Keratinocyte (primary cell): Measurements from ENCODE around the gene RMND1. TPM values are rescaled to one million over a fixed set of nuclear protein-coding genes. Genes with fewer than 3 reads are reported as not detected.
A peak's percentile ranks its signal among the peaks of the same experiment; 100 is the strongest.

Source experiments
- DNase-seq: peaks from one replicate; pipeline ENCODE4 v3.0.0-alpha.2; 2011; ENCODE audit warnings: low read depth, missing footprints, low spot score
- FAIRE-seq: peaks from 2 replicates; lab custom pipeline; 2011; peaks lifted over from hg19 to GRCh38; lab: Jason Lieb, UNC
- H2AFZ ChIP-seq: 2 replicates; pipeline ENCODE4 v1.6.0; 2012; ENCODE audit warnings: low read length, control low read depth, inconsistent platforms; ENCODE audit not compliant: control insufficient read depth
- H3K27ac ChIP-seq: 2 replicates; pipeline ENCODE4 v1.5.1; 2011; ENCODE audit warnings: low read length; ENCODE audit not compliant: control insufficient read depth, insufficient read depth
- H3K27me3 ChIP-seq: 3 replicates; pipeline ENCODE4 v1.6.0; 2011; ENCODE audit warnings: low read length; ENCODE audit not compliant: control insufficient read depth, insufficient read depth; ENCODE audit errors: extremely low read depth
- H3K36me3 ChIP-seq, 2 experiments: 2 replicates in 1 of 2; 3 replicates in 1 of 2; pipeline ENCODE4 v1.5.1; 2011; ENCODE audit warnings: low read length in 2 of 2, mild to moderate bottlenecking in 1 of 2; ENCODE audit not compliant: control insufficient read depth in 2 of 2, insufficient read depth in 2 of 2; ENCODE audit errors: extremely low read depth in 1 of 2
- H3K4me1 ChIP-seq: 3 replicates; pipeline ENCODE4 v1.5.1; 2011; ENCODE audit warnings: low read length; ENCODE audit not compliant: control insufficient read depth, insufficient read depth; ENCODE audit errors: extremely low read depth
- H3K4me2 ChIP-seq: 3 replicates; pipeline ENCODE4 v1.6.0; 2011; ENCODE audit warnings: low read depth, low read length; ENCODE audit not compliant: control insufficient read depth, insufficient read depth; ENCODE audit errors: extremely low read depth
- H3K4me3 ChIP-seq, 3 experiments: fragments of 200-600 bp in 1 of 3; sonication (generic) in 1 of 3; 2 replicates in 2 of 3; 3 replicates in 1 of 3; pipeline ENCODE4 v1.5.1; 2011 to 2016; ENCODE audit warnings: low read length in 3 of 3, mild to moderate bottlenecking in 3 of 3, control low read depth in 2 of 3, inconsistent platforms in 1 of 3, low read depth in 1 of 3, mixed read lengths in 1 of 3, mixed run types in 1 of 3, moderate library complexity in 1 of 3; ENCODE audit not compliant: control insufficient read depth in 2 of 3, insufficient read depth in 2 of 3; ENCODE audit errors: extremely low read depth in 1 of 3
- H3K79me2 ChIP-seq: 2 replicates; pipeline ENCODE4 v1.6.0; 2012; ENCODE audit warnings: low read length; ENCODE audit not compliant: control insufficient read depth, insufficient read depth
- H3K9ac ChIP-seq: 3 replicates; pipeline ENCODE4 v1.6.0; 2011; ENCODE audit warnings: low read length; ENCODE audit not compliant: control insufficient read depth, insufficient read depth; ENCODE audit errors: extremely low read depth
- H3K9me1 ChIP-seq: 3 replicates; pipeline ENCODE4 v1.6.0; 2011; ENCODE audit warnings: low read length; ENCODE audit not compliant: control insufficient read depth, insufficient read depth; ENCODE audit errors: extremely low read depth
- H3K9me3 ChIP-seq: 2 replicates; pipeline ENCODE4 v1.5.1; 2012; ENCODE audit warnings: low read depth, low read length; ENCODE audit not compliant: control insufficient read depth
- H4K20me1 ChIP-seq: 3 replicates; pipeline ENCODE4 v1.6.0; 2011; ENCODE audit warnings: low read length; ENCODE audit not compliant: control insufficient read depth, insufficient read depth; ENCODE audit errors: extremely low read depth
- CTCF ChIP-seq, 3 experiments: IDR thresholded peaks in 1 of 3; conservative IDR thresholded peaks in 1 of 3; optimal IDR thresholded peaks in 1 of 3; 2 replicates in 2 of 3; 3 replicates in 1 of 3; pipeline versions ENCODE3 to v1.5.1; 2011; ENCODE audit warnings: low read length in 3 of 3, mild to moderate bottlenecking in 3 of 3, moderate library complexity in 2 of 3, control low read depth in 1 of 3, inconsistent platforms in 1 of 3; ENCODE audit not compliant: insufficient read depth in 2 of 3; ENCODE audit errors: extremely low read depth in 1 of 3
- EZH2 ChIP-seq: IDR thresholded peaks from one replicate; pipeline ENCODE4 v1.6.1; 2012; ENCODE audit warnings: inconsistent platforms, mild to moderate bottlenecking, low read length, moderate library complexity
- dilution Hi-C: fragments of 300-500 bp; cut with MboI; formaldehyde crosslinking; loops from one replicate; pipeline ENCODE4 v1.7.0; 2020; ENCODE audit warnings: low sequenced_read_pairs; ENCODE audit not compliant: extremely low pct_ligation_motif_present
- polyA plus RNA-seq, 5 experiments: library from polyadenylated mRNA; depleted of rRNA in 3 of 5; stranded (reverse) in 3 of 5; stranded (forward) in 1 of 5; unstranded in 1 of 5; fragments of >200 nt; gene quantifications; 1 replicate in 1 of 5; 2 replicates in 3 of 5; 3 replicates in 1 of 5; pipeline versions ENCODE4 v1.2.1 to v1.2.3, GENCODE V29; 2011 to 2012; ENCODE audit warnings: missing spikeins in 2 of 5, low read depth in 1 of 5, low replicate concordance in 1 of 5

Gene RMND1
- polyA plus RNA-seq, 1 donor (not counting 4 experiments of a cell fraction or from before 2014, with no cell fraction given) = 23.1 TPM

GRCh38 chr6:151390851-151391470, 61.0 kb downstream of the RMND1 start:
- H2AFZ ChIP-seq = no peak overlapping the region
- H3K4me3 ChIP-seq = peak overlapping the region; percentile 66 to 88 (median 82)
- H3K36me3 ChIP-seq = no peaks in the 10 kb centered on the region
- peak overlapping the region; percentile 79 for H3K27ac ChIP-seq
- H3K4me2 ChIP-seq = no peak overlapping the region
- no peaks in the 10 kb centered on the region for H4K20me1 ChIP-seq
- H3K4me1 ChIP-seq = peaks cover 29% of the 10 kb centered on the region
- no peaks in the 10 kb centered on the region for H3K27me3 ChIP-seq
- dilution Hi-C loops = no loop called here
- H3K79me2 ChIP-seq = peaks cover 68% of the 10 kb centered on the region
- DNase-seq (no peak), FAIRE-seq (no peak)
- H3K9me3 ChIP-seq = no peaks in the 10 kb centered on the region
- H3K9ac ChIP-seq = peak overlapping the region; percentile 88
- TF ChIP-seq CTCF (optimal IDR thresholded peaks at IDR 0.05 in 1 of 3, IDR thresholded peaks at IDR 0.05 in 1 of 3, conservative IDR thresholded peaks at IDR 0.05 in 1 of 3; ENCODE audit: extremely low read depth in 1 of 3, insufficient read depth in 2 of 3, low read length in 3 of 3) (no peak), EZH2 (no peak)
- H3K9me1 ChIP-seq = peaks cover 2% of the 10 kb centered on the region

- H3K9me1 ChIP-seq = peaks cover 2% of the 10 kb centered on the region
- H3K79me2 ChIP-seq = peaks cover 64% of the 10 kb centered on the region
- DNase-seq (peak; percentile 72), FAIRE-seq (no peak)
- H3K9ac ChIP-seq = peak overlapping the region; percentile 95
- H3K4me2 ChIP-seq = peak overlapping the region; percentile 88
- H3K27me3 ChIP-seq = no peaks in the 10 kb centered on the region
- peaks cover 29% of the 10 kb centered on the region for H3K4me1 ChIP-seq
- no peaks in the 10 kb centered on the region for H4K20me1 ChIP-seq
- dilution Hi-C loops = no loop called here
- peaks cover 0 to under 1% of the 10 kb centered on the region in 2 experiments for H3K36me3 ChIP-seq
- H3K9me3 ChIP-seq = no peaks in the 10 kb centered on the region
- H2AFZ ChIP-seq = no peak overlapping the region
- H3K27ac ChIP-seq = peak overlapping the region; percentile 93
- H3K4me3 ChIP-seq = peak overlapping the region; percentile 18 to 90 (median 88)
- TF ChIP-seq EZH2 = no peak
- no peak for TF ChIP-seq CTCF (optimal IDR thresholded peaks at IDR 0.05 in 1 of 3, IDR thresholded peaks at IDR 0.05 in 1 of 3, conservative IDR thresholded peaks at IDR 0.05 in 1 of 3; ENCODE audit: extremely low read depth in 1 of 3, insufficient read depth in 2 of 3, low read length in 3 of 3)
Observed at GRCh38 chr6:151390276-151390850, 61.6 kb downstream of the RMND1 start.
